Measurements from ENCODE around the gene FAM209B. TPM values are rescaled to one million over a fixed set of nuclear protein-coding genes. Genes with fewer than 3 reads are reported as not detected.
"Not testable (repeated sequence)": the region's sequence is repeated elsewhere in the genome, so short reads cannot be mapped to it uniquely, and the experiment has no call there.

FAM209B gene
- total RNA-seq, 1 donor from 2014 or later, result not detected

DNA sequence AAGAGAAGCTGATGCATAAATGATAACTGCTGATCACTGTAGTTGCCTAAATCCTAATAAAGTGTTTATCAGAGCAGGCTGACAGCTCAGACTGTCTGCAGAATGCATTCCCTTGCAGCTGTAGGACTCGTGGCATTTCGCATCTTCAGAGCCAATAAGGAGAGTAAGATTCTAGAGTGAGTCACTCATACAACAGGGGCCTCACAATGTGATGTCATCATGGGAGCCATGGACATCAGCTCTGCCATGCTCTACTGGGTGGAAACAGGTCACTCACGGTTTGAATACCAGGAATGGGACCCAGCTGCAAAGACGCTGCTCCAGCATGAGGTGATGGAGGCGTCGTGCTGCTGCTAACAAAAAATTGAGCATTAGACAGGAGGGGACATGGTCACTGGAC, 7.4 kb downstream of the FAM209B start:
- no peak overlapping the region for H3K4me3 ChIP-seq (ENCODE audit: low read depth, low read length)
- no peak for DNase-seq (ENCODE audit: low read depth)
- TF ChIP-seq, protein P1, sequence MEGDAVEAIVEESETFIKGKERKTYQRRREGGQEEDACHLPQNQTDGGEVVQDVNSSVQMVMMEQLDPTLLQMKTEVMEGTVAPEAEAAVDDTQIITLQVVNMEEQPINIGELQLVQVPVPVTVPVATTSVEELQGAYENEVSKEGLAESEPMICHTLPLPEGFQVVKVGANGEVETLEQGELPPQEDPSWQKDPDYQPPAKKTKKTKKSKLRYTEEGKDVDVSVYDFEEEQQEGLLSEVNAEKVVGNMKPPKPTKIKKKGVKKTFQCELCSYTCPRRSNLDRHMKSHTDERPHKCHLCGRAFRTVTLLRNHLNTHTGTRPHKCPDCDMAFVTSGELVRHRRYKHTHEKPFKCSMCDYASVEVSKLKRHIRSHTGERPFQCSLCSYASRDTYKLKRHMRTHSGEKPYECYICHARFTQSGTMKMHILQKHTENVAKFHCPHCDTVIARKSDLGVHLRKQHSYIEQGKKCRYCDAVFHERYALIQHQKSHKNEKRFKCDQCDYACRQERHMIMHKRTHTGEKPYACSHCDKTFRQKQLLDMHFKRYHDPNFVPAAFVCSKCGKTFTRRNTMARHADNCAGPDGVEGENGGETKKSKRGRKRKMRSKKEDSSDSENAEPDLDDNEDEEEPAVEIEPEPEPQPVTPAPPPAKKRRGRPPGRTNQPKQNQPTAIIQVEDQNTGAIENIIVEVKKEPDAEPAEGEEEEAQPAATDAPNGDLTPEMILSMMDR (conservative IDR thresholded peaks at IDR 0.05; ENCODE audit: low read depth, low read length), result no peak

DNA sequence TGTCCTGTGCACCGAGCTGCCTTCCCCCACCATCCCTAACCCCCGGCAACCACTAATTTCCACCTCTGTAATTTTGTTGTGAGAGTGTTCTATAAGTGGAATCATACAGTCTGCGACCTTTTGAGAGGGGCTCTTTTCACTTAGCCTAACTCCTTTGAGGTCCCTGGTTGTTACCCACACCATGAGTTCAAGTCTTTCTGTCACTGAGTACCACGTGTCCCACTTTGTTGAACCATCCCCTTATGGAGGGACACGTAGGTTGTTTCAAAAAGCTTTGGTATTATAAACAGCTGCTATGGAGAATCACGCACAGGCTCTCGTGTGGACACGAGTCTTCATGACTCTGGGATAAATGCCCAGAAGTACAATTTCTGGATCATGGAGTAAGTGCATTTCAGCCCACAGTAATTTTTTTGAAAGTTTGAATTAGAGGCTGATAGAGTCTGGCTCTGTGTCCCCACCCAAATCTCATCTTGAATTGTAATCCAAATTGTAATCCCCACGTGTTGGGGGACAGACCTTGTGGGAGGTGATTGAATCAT, 9.5 kb downstream of the FAM209B start:
- no peak overlapping the region for H3K4me3 ChIP-seq (ENCODE audit: low read depth, low read length)
- DNase-seq (ENCODE audit: low read depth), result no peak
- TF ChIP-seq, protein P1 (conservative IDR thresholded peaks at IDR 0.05; ENCODE audit: low read depth, low read length), result no peak

DNA sequence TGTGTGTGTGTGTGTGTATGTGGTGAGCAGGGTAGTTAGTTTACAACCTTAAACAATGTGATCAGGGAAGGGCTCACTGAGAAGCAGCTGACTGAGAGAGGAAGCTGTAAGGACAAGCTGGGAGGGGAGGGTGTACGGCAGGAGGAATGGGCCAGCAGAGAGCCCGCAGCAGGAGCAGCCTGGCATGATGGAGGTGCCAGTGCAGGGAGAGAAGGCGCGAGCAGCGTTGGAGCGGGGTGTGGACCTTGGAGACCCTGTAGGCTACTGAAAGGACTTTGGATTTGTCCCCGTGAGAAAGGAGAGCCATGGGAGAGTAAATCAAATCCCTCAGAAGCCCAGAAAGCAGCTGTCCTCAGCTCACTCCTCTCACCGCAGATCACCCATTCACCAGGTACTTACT, 18.5 kb downstream of the FAM209B start:
- TF ChIP-seq, protein P1 (conservative IDR thresholded peaks at IDR 0.05; ENCODE audit: low read depth, low read length), result no peak
- H3K4me3 ChIP-seq (ENCODE audit: low read depth, low read length), result no peak overlapping the region
- no peak for DNase-seq (ENCODE audit: low read depth)

DNA sequence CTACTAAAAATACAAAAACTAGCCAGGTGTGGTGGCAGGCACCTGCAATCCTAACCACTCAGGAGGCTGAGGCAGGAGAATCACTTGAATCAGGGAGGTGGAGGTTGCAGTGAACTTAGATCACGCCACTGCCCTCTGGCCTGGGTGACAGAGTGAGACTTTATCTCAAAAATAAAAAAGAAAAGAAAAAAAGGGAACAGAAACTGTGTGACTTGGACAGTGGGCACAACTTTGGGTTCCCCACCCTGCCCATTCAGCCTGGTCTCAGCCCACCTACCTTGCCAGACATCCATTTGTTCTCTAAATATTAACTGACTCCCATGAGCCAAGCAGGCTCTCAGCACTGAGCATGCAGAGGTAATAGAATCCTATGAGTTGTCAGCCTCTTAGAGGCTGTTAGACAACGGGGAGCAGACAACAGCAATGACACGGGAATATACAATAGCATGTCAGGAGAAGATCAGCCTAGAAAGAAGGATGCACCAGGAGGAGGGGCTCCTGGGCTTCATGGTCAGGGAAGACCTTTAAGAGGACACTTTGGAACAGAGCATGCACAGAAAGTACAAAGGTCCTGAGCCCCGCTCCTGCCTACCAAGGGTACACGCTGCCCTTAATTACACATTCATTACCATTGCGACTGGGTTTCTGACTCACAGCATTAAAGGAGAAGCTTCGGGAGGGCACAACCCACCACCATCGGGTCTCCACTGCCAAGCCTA, 20.0 kb downstream of the FAM209B start:
- DNase-seq (ENCODE audit: low read depth), result no peak
- no peak overlapping the region for H3K4me3 ChIP-seq (ENCODE audit: low read depth, low read length)
- TF ChIP-seq, protein P1 (conservative IDR thresholded peaks at IDR 0.05; ENCODE audit: low read depth, low read length), result no peak

DNA sequence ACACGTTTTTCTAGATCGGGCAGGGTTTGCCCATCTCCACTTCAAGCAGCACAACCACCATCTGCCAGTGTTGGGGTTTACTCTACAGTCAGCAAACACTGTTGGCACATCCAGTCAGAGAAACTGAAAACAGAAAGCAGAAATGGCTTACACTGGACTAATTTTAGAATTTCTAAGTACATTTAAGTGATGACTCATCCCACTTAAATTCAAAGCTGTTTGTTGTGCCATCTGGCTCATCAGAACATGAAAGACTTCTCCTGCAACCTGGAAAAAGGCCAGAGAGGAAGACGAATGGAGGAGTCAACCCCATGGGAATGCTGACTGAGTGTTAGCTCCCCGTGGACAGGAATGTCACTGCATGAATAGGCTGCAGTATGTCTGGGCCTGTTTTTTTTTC, 21.8 kb downstream of the FAM209B start:
- H3K4me3 ChIP-seq (ENCODE audit: low read depth, low read length), result no peak overlapping the region
- TF ChIP-seq, protein P1 (conservative IDR thresholded peaks at IDR 0.05; ENCODE audit: low read depth, low read length), result peak; percentile 21

DNA sequence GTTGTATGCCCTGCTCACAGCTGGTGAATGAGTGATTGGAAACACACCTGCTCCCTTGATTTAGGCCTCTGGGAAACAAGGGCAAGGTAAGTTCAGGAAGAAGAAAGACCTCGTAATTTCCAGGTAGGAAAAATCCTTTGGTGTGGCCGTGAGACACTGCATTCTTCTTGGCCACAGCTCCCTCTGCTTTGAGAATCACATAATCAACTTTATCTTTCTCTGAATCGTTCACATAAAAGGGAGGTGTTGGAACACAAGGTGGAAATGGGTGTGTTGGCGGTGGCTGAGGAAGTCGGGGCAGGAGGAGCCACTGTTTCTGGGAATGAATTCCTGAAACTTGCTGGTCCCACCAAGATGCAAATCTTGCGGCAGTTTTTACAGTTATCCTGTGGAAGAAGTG, 25.9 kb downstream of the FAM209B start:
- TF ChIP-seq, protein P1 (conservative IDR thresholded peaks at IDR 0.05; ENCODE audit: low read depth, low read length), result no peak
- H3K4me3 ChIP-seq (ENCODE audit: low read depth, low read length), result no peak overlapping the region
- DNase-seq (ENCODE audit: low read depth), result no peak

More for the DNA sequence above, 21.8 kb downstream of the FAM209B start:
- peak; percentile 95 for DNase-seq (ENCODE audit: low read depth)

DNA sequence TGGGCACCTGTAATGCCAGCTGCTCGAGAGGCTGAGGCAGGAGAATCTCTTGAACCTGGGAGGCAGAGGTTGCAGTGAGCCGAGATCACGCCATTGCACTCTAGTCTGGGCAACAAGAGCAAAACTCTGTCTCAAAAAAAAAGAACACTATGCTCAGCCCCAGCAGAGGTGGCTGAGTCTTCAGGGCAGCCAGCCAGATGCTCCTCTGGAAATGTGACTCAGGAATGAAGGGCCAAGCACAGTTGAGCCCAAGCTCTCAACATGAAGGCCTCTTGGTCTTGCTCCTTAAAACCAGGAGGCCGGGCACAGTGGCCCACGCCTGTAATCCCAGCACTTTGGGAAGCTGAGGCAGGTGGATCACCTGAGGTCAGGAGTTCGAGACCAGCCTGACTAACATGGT, 31.5 kb downstream of the FAM209B start:
- not testable (repeated sequence) for H3K4me3 ChIP-seq (ENCODE audit: low read depth, low read length); DNase-seq (ENCODE audit: low read depth)
